OCI-LY1 (cell line): ENCODE results near the gene CD46.
"Not testable (repeated sequence)": the region's sequence is repeated elsewhere in the genome, so short reads cannot be mapped to it uniquely, and the experiment has no call there.

Experiments used
- H2AFZ ChIP-seq: fragments of 200-600 bp; sonication (generic), shearing (Covaris generic); 2 replicates; pipeline ENCODE4 v1.6.0; 2014; ENCODE audit warnings: antibody characterized with exemption, mild to moderate bottlenecking, low read length
- H3F3A ChIP-seq: fragments of 200-600 bp; sonication (generic), shearing (Covaris generic); 2 replicates; pipeline ENCODE4 v1.6.0; 2014; ENCODE audit warnings: mild to moderate bottlenecking, antibody characterized with exemption, low read length, moderate library complexity; ENCODE audit not compliant: insufficient read depth
- H3K27ac ChIP-seq: fragments of 200-600 bp; sonication (generic); 2 replicates; pipeline ENCODE4 v1.5.1; 2014; ENCODE audit warnings: low read length, mixed run types, mild to moderate bottlenecking, low read depth; ENCODE audit not compliant: poor library complexity, severe bottlenecking
- H3K27me3 ChIP-seq: fragments of 200-600 bp; sonication (generic); 2 replicates; pipeline ENCODE4 v1.6.0; 2014; ENCODE audit warnings: antibody characterized with exemption, mild to moderate bottlenecking, low read length, moderate library complexity; ENCODE audit not compliant: insufficient read depth
- H3K36me3 ChIP-seq: fragments of 200-600 bp; sonication (generic); 2 replicates; pipeline ENCODE4 v1.6.1; 2014; ENCODE audit warnings: mild to moderate bottlenecking, antibody characterized with exemption, low read length, moderate library complexity, mixed read lengths; ENCODE audit not compliant: insufficient read depth
- H3K4me1 ChIP-seq: fragments of 200-600 bp; sonication (generic); 2 replicates; pipeline ENCODE4 v1.5.1; 2014; ENCODE audit warnings: mild to moderate bottlenecking, low read length, moderate library complexity; ENCODE audit not compliant: insufficient read depth, severe bottlenecking
- H3K4me2 ChIP-seq: fragments of 200-600 bp; sonication (generic), shearing (Covaris generic); 2 replicates; pipeline ENCODE4 v1.6.1; 2014; ENCODE audit warnings: low read length
- H3K4me3 ChIP-seq: fragments of 200-600 bp; sonication (generic); 2 replicates; pipeline ENCODE4 v1.5.1; 2014; ENCODE audit warnings: low read length, low read depth, mild to moderate bottlenecking, mixed read lengths; ENCODE audit not compliant: poor library complexity, severe bottlenecking
- H3K79me2 ChIP-seq: fragments of 200-600 bp; shearing (Covaris generic); 2 replicates; pipeline ENCODE4 v1.6.1; 2016; ENCODE audit warnings: mixed run types, low read length, mixed read lengths; ENCODE audit not compliant: insufficient read depth
- H3K9ac ChIP-seq: fragments of 200-600 bp; sonication (generic), shearing (Covaris generic); 2 replicates; pipeline ENCODE4 v1.6.1; 2014; ENCODE audit warnings: mild to moderate bottlenecking, low read length, mixed read lengths
- H3K9me2 ChIP-seq: fragments of 200-600 bp; sonication (generic), shearing (Covaris generic); 2 replicates; pipeline ENCODE4 v1.6.1; 2014; ENCODE audit warnings: low read depth, mild to moderate bottlenecking, low read length, mixed read lengths
- H3K9me3 ChIP-seq: fragments of 200-600 bp; shearing (Covaris generic); 2 replicates; pipeline ENCODE4 v1.6.1; 2014; ENCODE audit warnings: low read length, mixed read lengths
- H4K20me1 ChIP-seq: fragments of 200-600 bp; sonication (generic), shearing (Covaris generic); 2 replicates; pipeline ENCODE4 v1.6.0; 2016; ENCODE audit warnings: mild to moderate bottlenecking, low read length; ENCODE audit not compliant: insufficient read depth
- EZH2 ChIP-seq: fragments of 200-600 bp; sonication (generic), shearing (Covaris generic); IDR thresholded peaks from 2 replicates; pipeline ENCODE4 v1.8.0; 2017; ENCODE audit warnings: borderline replicate concordance, mixed run types, mild to moderate bottlenecking, antibody characterized with exemption, low read length, moderate library complexity, mixed read lengths
- TF ChIP-seq, protein P1 (sequence below): fragments of 200-600 bp; sonication (generic), shearing (Covaris generic); IDR thresholded peaks from 2 replicates; pipeline ENCODE4 v1.5.1; 2017; ENCODE audit warnings: mild to moderate bottlenecking, antibody characterized with exemption, low read length, moderate library complexity, mixed read lengths

CD46 gene

DNA sequence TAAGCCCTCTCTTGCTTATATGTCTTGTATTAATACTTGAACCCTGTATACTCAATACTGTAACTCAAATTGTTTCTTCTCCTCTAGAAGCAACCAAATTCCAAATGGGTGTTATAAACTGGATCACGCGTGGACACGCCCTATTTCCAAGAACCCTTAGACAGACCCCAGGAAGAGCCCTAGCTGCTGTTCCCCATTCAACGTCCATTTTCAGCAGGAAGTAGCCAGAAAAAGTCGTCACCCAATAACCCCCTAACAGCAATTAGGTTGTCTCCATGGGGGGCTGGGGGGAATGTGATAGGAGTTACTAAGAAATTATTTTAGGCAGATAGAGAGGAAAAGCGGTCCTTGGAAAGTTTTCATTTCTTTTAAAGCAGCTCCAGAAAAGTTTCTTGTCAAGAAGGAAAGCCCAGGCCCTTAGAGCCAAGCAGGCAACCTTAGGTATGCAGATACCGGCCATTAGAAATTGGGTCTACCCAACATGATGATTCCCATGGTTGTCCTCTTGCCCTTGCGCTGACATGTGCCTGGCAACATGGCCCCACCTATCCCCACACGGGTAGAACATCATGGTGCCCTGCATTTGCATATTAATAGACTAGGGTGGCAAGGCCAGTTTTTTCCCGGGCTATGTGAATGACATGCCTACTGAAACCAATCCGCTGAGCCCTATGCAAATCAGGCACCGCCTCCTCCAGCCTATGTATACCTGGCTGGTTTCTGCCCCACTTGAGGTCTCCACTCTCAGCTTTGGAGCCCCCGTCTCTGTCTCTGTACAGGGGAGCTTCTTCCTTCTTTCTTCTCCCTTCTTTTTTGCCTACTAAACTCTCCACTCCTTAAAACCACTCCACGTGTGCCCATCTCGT is 4.0 kb upstream of the CD46 start:
- Histone ChIP-seq H2AFZ (no peak overlapping the region), H3K27ac (no peak overlapping the region), H3K27me3 (no peaks in the 10 kb centered on the region), H3K9me3 (no peaks in the 10 kb centered on the region), H3K9me2 (no peaks in the 10 kb centered on the region), H3F3A (no peaks in the 10 kb centered on the region), H3K4me3 (no peak overlapping the region), H3K4me2 (no peak overlapping the region), H3K79me2 (peaks cover 4% of the 10 kb centered on the region), H4K20me1 (no peaks in the 10 kb centered on the region), H3K9ac (no peak overlapping the region), H3K36me3 (no peaks in the 10 kb centered on the region), H3K4me1 (peaks cover 34% of the 10 kb centered on the region)
- TF ChIP-seq EZH2 = no peak
- TF ChIP-seq, protein P1, sequence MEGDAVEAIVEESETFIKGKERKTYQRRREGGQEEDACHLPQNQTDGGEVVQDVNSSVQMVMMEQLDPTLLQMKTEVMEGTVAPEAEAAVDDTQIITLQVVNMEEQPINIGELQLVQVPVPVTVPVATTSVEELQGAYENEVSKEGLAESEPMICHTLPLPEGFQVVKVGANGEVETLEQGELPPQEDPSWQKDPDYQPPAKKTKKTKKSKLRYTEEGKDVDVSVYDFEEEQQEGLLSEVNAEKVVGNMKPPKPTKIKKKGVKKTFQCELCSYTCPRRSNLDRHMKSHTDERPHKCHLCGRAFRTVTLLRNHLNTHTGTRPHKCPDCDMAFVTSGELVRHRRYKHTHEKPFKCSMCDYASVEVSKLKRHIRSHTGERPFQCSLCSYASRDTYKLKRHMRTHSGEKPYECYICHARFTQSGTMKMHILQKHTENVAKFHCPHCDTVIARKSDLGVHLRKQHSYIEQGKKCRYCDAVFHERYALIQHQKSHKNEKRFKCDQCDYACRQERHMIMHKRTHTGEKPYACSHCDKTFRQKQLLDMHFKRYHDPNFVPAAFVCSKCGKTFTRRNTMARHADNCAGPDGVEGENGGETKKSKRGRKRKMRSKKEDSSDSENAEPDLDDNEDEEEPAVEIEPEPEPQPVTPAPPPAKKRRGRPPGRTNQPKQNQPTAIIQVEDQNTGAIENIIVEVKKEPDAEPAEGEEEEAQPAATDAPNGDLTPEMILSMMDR = no peak

DNA sequence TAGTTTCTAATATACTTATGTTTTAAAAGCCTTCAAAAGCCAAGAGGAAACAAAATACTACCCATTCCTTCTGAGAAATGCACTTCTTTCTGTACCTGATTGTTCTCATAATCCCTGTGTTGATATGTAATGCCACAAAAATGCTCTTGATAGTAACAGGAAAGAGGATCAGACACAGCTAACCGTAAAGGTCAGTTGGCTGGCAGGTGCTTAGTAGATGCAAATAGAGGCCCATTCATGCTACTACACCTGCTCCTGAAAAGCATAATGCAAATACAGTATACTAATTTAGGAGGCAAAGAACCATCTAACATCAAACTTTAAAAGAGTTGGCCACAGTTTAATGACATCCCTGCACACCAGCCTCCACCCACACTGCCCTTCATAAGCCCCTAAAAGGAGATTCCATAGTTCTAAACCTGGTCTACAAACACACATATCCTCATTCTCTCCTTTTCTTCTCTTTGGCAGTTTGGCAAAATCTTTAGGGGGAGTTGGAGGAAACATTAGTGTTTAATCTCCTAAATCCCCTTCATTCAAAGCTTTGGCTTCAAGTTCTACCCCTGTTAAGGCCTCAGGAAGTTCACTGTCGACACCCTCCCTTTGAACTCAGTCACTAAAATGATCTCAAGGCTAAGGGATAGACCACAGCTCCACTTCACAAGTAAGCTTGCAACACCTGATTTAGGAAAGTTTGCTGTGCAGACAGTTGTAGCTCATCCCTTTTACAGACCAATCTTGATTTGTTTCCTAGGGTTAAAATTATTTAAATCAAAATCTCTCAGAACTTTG is 2.9 kb upstream of the CD46 start:
- Histone ChIP-seq H3K27me3 (no peaks in the 10 kb centered on the region), H3K9ac (no peak overlapping the region), H3K4me1 (peaks cover 44% of the 10 kb centered on the region), H3F3A (no peaks in the 10 kb centered on the region), H3K36me3 (no peaks in the 10 kb centered on the region), H2AFZ (no peak overlapping the region), H3K4me2 (peak overlapping the region; percentile 36), H3K4me3 (no peak overlapping the region), H3K9me2 (no peaks in the 10 kb centered on the region), H3K79me2 (peaks cover 15% of the 10 kb centered on the region), H4K20me1 (no peaks in the 10 kb centered on the region), H3K27ac (peak overlapping the region; percentile 37), H3K9me3 (no peaks in the 10 kb centered on the region)
- TF ChIP-seq EZH2 = no peak
- TF ChIP-seq, protein P1 = no peak

DNA sequence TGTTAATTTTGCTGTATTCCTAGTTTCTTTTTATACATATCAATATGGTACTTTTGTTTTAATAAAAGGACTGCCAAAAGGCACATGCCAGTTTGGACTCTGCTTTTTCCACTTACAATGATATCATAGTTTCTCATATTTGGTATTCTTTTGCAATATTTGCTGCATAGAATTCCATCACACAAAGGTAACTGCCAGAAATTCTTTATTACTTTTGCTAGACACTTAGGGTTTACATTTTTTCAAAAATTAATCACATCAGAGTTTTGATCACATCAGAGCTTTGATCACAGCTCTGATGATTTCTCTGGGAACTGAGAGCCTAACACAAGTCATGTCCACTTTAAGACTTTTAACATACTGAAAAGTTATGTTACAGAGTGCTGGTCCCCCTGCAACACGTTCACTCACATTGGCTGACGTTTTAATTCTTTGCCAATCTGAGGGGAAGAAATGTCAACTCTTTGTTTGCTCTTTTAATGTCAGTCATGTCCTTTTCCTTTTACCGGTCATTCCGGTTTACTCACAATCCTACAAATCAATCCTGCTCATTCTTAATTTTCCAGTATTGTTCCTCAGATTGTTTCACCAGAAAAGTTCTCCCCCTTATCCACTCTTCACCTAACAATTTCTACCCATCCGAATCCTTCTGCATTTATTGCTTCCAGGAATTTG is 1.1 kb upstream of the CD46 start:
- peaks cover 33% of the 10 kb centered on the region for H3K79me2 ChIP-seq
- H3F3A ChIP-seq = no peaks in the 10 kb centered on the region
- H3K4me2 ChIP-seq = peak overlapping the region; percentile 78
- H3K4me3 ChIP-seq = peak overlapping the region; percentile 72
- H3K9me2 ChIP-seq = no peaks in the 10 kb centered on the region
- H3K9ac ChIP-seq = peak overlapping the region; percentile 67
- no peaks in the 10 kb centered on the region for H3K36me3 ChIP-seq
- peaks cover 56% of the 10 kb centered on the region for H3K4me1 ChIP-seq
- H3K27ac ChIP-seq = no peak overlapping the region
- TF ChIP-seq, protein P1 = no peak
- TF ChIP-seq EZH2 = no peak
- no peak overlapping the region for H2AFZ ChIP-seq
- no peaks in the 10 kb centered on the region for H3K9me3 ChIP-seq
- H3K27me3 ChIP-seq = no peaks in the 10 kb centered on the region
- no peaks in the 10 kb centered on the region for H4K20me1 ChIP-seq

DNA sequence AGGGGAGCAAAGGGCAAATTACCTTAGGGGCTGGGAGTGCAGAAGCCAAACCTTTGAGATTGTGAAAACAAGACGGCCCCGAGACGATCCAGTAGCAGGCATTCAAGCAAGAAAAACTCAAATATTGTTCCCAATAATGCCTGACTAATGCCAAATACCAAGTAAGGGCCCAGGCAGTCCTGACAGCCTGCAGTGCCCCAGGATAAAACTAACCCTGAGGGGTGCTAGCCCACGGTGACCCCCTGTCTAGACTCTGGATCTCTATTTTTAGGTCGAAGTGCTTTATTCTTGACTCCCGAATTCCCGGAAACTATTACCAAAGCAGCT is 428 bp upstream of the CD46 start:
- H3K4me1 ChIP-seq = peaks cover 56% of the 10 kb centered on the region
- peak overlapping the region; percentile 72 for H3K4me3 ChIP-seq
- H3K27me3 ChIP-seq, H3K36me3 ChIP-seq, H3K9me2 ChIP-seq, H3F3A ChIP-seq, H4K20me1 ChIP-seq, H3K27ac ChIP-seq, H2AFZ ChIP-seq, H3K9me3 ChIP-seq: not testable (repeated sequence)
- H3K4me2 ChIP-seq = peak overlapping the region; percentile 78
- peak overlapping the region; percentile 67 for H3K9ac ChIP-seq
- peaks cover 37% of the 10 kb centered on the region for H3K79me2 ChIP-seq
